ENCODE data around the gene SRRM4.

The SRRM4 gene

DNA sequence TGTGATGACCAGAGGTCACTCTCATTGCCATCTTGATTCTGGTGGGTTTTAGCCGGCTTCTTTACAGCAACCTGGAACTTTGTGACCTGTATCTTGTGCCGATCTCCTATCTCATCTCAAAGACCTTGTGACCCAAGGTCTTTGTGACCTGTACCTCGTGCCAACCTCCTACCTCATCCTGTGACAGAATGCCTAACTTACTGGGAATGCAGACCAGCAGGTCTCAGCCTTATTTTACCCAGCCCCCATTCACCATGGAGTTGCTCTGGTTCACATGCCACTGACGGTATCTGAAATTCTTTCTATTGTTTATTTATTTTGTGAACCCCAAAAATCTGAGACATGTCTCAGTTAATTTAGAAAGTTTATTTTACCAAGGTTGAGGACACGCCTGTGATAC is 189.9 kb downstream of the SRRM4 start:
- no peak for DNase-seq (ENCODE audit: low read depth)

DNA sequence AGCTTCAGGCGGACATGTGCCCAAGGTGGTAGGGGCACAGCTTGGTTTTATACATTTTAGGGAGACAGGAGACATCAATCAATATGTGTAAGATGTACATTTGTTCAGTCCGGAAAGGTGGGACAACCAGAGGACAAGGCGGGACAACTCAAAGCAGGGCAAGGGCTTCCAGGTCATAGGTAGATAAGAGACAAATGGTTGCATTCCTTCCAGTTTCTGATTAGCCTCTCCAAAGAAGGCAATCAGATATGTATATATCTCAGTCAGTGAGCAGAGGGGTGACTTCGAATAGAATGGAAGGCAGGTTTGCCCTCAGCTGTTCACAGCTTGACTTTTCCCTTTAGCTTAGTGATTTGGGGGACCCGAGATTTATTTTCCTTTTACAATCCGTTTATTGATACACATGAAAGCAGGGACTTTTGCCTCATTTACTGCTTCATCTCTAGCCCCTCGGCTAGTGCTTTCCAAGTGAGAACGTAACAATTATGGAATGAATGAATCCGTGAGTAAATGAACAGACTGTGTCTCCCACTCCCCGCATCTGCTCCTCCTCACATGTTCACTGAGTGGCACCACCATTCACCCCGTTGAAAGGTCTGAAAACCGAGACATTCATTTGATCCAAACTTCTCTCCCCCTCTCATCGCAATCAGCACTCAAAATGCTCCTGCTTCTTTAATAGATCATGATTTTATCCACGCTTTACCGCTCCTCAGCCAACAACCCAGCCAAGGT is 190.5 kb downstream of the SRRM4 start:
- no peak for DNase-seq (ENCODE audit: low read depth)

DNA sequence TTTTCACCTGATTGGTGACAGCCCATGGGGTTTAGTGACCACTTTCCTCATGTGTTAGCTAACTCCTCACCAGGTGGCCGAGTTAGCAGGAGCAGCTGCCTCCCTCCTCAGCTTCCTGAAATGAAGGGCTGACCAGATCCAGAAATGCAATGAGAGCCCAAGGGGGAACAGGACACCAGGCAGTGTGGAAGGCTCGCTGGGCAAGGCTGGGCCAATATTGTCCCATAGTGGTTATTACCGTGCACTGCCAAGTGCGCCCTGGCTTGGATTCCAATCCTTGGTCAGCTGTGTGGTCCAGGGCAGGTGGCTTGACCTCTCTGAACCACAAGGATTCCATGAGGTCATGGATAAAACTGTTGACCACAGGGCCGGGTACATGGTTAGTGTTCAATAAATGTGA is 193.7 kb downstream of the SRRM4 start:
- DNase-seq (ENCODE audit: low read depth), result no peak

DNA sequence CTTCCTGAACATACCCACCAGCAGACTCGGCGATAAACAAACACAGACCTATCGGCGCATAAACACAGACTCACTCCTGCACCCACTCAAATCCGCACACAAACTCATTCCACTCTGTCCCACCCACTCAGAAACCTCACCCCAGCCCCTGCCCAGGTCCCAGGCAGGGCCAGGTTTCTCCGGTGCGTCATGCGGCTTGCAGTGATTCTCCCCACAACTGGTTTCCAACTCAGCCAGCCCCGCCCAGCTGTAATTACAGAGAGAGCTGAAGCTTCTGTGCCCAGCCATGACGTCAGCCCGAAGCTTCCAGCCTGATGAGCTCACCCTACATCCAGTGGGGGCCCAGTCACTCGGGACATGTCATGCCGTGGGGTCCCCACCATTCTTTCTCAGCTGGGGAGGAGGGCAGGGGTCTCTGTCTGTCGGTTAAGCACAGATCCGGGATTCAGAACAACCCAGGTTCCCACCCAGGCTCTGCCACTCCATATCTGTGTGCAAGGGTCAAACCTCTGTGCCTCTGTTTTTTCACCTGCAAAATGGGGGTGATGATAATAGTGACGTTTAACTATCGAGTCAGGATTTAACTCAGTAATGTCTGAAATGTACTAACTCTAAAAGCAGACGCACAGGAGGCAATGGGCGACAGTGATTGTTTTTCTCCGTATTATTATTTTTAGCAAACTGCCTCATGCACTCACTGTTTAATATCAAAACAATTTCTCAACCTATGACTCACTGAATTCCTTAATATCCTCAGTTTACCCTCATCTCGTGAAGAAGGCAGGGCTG is 195.1 kb downstream of the SRRM4 start:
- DNase-seq (ENCODE audit: low read depth), result no peak

DNA sequence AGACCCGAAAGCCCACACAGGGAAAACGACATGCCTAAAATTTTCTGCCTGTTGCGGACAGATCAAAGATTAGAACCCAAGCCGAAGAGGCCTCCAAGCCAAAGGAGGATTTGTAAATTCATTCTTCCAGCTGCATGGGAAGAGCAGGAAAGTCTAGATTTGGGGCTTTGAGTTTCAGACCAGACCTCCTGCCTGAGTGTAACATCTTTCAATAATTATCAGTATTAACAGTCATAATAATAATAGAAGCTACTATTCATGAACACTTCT is 195.7 kb downstream of the SRRM4 start:
- no peak for DNase-seq (ENCODE audit: low read depth)

DNA sequence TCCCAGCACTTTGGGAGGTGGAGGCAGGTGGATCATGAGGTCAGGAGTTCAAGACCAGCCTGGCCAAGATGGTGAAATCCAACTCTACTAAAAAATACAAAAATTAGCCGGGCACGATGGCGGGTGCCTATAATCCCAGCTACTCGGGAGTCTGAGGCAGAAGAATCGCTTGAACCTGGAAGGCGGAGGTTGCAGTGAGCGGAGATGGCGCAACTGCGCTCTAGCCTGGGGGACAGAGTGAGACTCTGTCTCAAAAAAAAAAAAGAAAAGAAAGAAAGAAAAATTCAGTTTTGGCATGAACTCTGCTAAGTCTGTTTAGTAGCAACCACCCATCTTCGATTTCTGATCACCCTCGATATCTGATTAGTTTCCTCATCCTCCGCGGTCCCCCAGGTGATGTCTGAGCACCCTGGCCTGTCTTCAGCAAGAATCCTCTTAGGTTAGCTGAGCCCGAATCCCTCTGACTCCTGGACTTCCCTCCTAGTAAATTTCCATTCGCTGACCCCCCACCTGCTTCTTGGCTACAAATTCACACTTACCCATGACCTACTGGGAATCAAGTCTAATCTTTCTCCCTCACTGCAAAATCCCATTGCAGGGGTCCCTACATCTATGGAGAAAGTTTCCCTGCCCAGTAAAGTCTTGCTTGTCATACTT is 196.5 kb downstream of the SRRM4 start:
- DNase-seq (ENCODE audit: low read depth), result no peak

DNA sequence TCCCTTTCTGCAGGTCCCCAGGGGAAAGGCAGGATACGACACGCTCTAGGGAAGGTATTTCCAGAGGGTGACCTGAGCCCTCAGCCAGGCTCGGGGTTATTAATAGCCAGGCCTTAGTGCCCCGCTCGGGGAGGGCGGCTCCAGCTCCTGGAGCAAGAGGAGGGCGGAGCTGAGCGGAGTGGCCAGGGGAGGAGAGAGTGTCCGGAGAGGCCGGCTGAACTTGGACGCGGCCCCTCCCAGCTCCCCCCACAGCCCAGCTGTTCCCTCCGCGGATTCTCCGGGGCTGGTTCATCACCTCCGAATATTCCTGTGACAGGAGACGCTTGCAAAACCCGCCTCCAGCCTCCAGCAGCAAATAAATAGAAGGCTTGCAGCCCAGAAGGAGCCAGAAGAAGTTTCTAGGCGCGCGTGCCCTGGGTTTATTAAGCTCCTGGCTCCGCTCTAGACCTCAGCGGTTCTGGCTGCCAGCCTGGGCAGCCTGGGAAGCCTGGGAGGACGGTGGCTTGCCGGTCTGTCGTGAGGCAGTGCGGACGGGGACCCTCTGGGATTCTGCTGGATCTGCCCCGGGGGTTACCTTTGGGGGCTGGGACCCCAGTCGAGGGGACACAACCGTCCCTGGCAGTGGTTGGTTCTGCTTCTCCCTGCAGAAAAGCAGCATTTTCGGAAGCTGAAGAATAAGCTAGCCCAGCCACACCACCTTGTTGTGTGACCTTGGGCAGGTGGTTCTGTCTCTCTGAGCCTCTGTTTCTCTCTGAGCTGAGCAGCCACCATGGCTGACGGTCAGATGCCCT is 197.4 kb downstream of the SRRM4 start, which contains the start of gene HSPB8:
Gene HSPB8 (plus strand): TSS at position 388 of the 791 bp plus-strand sequence. CDS start 382 bp downstream, at position 770.
- no peak for DNase-seq (ENCODE audit: low read depth)

DNA sequence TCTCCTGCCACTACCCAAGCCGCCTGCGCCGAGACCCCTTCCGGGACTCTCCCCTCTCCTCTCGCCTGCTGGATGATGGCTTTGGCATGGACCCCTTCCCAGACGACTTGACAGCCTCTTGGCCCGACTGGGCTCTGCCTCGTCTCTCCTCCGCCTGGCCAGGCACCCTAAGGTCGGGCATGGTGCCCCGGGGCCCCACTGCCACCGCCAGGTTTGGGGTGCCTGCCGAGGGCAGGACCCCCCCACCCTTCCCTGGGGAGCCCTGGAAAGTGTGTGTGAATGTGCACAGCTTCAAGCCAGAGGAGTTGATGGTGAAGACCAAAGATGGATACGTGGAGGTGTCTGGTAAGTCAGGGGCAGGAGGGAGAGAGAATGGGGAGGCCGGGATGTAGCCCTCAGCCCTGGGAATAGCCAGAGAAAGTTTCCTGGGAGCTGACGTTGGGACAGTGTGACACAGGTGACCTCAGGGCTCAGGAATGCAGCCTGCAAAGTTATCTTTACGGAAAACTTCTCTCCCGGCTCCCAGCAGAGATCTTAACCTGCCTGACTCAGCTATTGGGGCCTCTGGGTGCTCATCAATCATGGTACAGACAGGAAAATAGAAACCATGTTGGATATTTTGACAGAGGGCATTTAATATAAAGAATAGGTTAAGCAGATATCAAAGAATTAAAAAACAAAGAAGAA is 198.1 kb downstream of the SRRM4 start:
- DNase-seq (ENCODE audit: low read depth), result no peak

DNA sequence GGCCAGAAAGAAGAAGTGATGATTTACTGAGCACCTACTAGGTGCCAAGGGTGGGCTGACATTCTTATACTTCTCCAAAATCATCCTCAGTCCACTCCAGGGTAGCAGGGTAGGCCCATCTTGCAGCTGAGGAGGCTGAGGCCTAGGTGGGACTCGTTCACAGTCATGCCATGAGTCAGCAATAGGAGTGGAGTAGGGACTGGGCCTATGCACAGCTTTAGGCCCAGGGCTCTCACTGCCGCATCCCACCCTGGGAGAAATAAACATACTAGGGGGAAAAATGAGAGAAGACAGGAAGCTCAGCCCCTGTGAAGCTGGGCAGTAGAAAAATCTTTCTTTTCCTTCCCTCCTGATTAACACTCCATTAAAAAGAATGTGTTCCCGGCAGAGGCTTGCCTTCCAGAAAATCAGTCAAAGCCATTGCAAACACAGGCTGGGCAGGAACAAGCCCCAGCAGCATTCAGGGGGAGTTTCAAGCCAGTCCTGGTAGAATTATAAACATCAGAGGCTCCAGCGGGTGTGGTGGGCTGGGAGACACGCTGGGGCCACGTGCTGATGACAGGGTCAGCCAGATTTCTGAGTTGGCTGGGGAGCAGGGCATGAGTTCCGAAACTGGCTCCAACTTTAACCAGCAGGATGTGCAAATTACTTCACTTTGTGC is 199.2 kb downstream of the SRRM4 start:
- DNase-seq (ENCODE audit: low read depth), result no peak

DNA sequence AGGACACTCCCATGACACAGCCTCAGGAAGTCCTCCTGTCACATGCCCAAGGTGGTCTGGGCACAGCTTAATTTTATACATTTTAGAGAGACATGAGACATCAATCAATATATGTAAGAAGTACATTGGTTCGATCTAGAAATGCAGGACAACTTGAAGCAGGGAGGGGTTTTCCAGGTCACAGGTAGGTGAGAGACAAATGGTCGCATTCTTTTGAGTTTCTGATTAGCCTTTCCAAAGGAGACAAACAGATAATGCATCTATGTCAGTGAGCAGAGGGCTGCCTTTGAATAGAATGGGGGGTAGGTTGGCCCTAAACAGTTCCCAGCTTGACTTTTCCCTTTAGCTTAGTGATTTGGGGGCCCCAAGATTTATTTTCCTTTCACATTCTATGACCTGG is 199.9 kb downstream of the SRRM4 start:
- DNase-seq (ENCODE audit: low read depth), result no peak

DNA sequence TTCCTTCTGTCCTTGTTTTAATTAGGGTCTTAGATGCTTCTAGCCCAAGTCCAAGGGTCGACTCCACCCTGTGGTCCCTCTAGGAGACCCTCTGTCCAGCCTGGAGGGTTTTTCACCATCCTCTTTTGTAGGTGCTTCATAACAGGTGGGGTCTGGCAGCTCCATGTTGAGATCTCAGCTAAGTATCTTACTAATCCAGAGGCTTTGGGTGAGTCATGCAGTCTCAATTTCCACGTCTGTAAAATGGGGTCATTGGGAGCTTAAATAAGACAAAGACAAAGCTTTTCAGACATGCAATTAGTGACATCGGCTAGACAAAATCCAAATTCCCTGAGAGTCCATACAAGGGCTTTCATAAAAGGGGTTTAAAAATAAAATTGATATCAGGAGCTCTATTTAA is 200.6 kb downstream of the SRRM4 start:
- DNase-seq (ENCODE audit: low read depth), result no peak

DNA sequence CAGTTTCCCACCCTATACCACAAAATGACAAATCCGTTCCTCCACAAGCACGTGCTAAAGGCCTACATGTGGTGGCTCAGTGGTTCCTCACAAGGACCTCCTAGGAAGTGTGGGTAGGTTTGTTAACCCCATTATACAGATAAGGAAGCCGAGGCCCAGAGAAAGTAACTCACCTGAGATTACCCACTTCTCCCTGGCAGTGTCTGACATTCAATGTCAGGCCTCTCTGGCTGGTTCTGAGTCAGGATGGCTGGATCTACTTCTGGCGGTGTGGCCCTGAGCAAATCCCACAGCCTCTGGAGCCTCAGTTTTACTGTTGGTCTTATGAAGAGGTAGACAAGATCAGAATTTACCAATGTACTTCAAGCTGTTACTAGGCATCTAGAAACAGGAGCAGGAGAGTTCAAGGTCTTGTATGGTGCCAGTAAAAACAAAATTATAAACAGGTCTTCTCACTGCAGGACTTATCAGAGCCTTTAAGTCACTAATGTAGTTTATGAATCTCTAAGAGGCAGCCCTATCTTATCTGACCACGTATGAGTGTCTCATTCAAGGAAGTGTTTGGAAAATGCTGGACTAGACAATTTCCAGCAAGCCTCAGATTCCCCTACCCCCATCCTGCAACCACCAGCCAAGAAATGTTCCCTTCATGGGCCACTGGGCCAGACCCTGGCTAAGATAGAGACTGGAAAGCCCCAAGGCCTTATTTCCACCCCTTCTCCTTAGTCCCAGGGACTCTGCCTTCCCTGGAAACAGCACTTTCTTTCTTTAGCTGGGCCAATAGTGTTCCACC is 201.6 kb downstream of the SRRM4 start:
- no peak for DNase-seq (ENCODE audit: low read depth)

DNA sequence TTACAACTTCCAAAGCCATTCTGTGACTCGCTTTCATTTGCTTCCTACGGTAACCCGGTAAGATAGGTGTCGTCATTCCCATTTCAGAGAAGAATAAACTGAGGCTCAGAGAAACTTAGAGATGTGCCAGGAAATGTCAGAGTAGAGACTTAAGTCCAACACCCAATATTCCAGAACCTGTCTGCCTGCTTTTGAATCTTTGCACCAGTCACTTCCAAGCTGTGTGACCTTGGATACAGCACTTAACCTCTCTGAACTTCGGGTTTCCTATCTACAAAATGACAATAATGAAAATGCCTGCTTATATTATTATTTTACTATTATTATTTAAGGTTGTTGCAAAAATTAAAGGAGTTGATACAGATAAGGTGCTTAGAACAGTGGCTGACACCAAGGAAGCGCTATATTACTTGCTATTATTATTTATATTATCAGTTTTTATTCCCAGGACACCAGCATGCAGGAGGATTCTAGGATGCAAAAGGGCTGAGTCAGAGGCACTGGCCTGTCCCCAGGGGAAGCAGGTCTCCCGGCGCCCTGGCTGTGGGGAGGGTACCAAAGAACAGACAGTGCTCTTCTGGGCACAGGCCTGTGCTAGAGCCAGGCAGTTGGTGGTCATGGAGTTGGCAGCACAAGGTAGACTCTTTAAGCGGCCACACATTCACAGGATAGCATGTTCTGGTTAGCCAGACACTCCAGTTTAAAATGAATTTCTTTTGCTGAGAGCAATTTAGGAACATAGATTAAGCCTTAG is 202.8 kb downstream of the SRRM4 start:
- no peak for DNase-seq (ENCODE audit: low read depth)

DNA sequence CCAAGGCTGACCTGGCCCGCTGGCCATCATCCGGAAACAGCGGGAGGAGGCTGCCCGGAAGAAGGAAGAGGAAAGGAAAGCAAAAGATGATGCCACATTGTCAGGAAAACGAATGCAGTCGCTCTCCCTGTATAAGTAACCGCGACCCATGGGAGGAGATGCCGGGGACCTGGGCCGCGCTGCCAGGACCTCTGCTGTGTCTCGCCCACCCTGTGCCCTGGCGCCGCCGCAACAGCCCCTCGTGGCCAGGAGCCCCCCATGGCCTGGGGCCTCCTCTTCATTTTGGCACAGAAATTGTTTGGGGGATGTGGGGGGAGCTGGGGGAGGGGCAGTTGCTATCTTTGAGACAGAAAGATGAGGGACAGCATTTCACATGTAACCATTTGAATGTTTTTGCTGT is 213.9 kb downstream of the SRRM4 start:
- DNase-seq (ENCODE audit: low read depth), result no peak

DNA sequence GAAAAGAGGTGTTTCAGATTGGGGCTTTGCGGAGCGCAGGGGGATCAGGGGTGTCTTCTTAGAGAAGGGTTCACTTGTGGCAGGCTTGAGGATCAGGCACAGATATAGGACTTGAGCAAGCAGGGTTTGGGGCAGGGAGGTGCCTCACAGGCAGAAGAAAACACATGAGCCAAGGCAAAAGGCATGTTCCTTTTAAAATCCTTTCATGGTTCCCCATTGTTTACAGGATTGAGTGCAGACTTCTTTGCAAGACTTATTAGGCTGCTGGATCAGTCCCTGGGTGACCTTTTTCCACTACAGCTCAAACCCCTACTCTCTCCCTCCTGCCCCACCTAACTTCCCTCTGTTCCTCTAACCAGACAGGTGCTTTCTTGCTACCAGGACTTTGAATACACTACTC is 217.1 kb downstream of the SRRM4 start:
- no peak for DNase-seq (ENCODE audit: low read depth)

DNA sequence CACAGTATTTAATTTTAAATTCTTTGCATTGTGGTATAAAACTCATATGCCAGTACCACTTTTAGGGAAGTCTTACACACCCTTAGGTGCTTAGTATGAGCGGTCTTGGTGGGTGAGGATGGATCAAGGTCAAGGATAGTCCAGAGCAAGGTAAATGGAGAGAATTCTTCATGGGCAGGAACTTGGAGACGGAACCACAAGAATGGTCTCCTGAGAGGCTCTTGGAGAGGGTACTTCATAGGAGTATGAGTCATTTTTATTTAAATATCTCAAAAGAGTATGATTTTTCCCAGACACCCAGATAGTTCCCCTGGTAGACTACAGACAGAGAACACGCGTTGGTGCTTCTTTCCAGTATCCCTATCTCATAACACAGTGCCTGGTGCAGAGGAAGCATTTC is 219.3 kb downstream of the SRRM4 start:
- no peak for DNase-seq (ENCODE audit: low read depth)

DNA sequence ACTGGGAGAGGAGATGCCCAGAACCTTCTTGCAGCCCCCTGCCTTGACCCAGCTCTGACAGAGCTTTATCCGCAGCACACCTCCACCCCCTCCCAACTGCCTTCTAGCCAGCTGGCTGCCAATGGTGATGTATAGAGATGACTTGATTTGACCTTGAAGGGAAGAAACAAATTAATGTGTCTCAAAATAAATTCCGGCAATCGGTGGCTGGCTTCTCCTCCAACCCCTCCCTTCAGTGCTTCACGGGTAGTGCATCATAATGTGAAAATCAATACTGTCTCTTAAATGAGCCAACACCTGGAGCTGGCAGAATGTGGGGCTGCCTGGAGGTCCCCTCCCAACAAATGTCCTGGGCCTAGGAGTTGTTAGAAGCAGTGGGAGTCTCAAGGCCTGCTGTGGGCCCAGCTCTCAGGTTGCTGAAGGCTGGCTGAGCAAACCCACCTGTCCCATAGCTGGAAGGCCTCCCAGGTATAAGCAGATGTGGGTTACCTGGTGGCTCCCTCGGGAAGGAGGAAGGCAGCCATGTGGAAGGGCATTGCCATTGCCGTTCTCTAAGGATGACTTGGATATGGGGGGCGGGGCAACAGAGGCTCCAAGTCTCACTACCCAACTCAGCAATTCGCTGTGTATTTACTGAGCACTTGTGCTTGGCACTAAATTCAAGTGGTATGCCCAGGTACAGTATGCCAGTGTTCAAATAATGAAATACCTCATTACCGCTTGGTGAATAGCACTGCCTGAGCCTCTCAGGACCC is 220.6 kb downstream of the SRRM4 start:
- DNase-seq (ENCODE audit: low read depth), result no peak

DNA sequence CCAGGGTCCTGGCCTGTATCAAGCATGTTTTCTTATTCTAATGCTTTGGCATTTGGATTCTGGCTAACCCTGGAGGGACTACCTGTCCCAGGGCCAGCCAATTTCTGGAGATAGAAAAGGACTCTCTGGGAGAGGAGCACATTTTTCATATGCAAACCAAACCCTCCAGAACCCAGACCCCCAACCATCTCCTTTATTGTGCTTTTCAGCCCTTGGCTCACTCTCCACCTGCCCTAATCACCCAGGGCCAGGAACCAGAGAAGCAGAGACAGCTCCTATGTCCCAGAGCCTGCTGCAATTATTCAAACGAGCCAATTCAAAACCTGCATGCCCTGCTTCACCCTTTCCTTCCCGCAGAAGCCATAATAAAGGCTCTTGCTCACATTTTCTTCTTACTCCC is 221.2 kb downstream of the SRRM4 start:
- DNase-seq (ENCODE audit: low read depth), result no peak

DNA sequence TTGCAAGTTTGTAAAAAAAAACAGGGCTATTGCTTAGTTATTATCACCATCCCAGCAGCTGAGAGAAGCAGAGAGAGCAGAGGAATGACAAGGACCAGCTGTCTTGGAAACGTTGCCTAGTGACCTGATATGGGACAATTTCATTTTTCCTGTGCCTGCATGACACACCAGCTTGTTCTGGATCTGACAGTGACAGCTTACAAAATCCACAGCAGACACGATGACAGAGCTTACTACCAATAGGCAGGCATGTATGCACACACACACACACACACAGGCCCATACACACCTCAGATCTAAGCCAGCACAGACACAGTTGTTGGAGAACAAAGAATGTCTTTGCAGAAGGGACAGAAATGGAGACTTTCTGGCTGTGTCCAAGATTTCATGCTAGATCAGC is 222.8 kb downstream of the SRRM4 start:
- DNase-seq (ENCODE audit: low read depth), result no peak
